ENCODE data around the gene TFCP2.

Gene TFCP2

DNA sequence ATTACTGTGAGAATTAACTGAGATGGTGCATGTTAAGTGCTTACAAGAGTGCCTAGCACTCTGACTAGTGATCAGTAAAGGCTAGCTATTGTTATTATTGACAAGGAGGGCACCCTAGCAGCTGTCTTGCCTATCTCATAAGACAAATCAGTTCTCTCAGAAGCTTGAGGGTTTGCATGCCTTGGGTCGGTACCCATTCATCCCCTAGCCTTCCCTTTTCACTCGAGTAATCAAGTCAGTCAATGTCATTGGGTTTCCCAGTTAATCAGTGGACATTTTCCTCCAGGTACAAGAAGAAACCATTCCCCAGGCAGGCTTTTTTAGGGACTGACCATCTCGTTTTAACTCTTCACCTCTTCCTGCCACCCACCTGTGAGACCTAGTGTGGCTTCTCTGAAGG lies 10.4 kb upstream of the TFCP2 start:
- H3K27ac ChIP-seq = peak overlapping the region; percentile 55
- H3K9ac ChIP-seq = no peak overlapping the region

DNA sequence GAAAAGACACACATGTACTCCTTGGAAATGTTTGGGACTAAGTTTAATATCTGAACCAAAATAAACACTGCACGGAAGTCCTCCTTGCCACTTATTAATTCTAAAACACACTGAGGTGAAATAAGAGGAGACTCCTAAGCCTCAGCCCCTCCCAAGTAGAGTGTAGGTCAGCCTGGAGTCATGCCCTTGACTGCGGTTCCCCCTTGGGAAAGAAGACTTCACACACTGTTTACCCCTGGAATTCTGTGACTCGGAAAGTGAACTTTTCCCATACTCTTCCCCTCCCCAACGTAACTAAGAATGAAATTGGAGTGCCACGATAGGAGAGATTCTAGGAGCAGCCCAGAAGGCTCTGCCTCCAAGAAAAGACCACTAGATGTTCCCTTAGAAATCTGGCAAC lies 8.6 kb upstream of the TFCP2 start:
- Histone ChIP-seq H3K4me2 (ENCODE audit: low read length) (no peak overlapping the region), H3K27ac (no peak overlapping the region), H3K9me3 (ENCODE audit: control insufficient read depth, low read length) (no peaks in the 10 kb centered on the region), H3K79me2 (no peaks in the 10 kb centered on the region), H3K4me3 (ENCODE audit: low read depth, low read length) (no peak overlapping the region), H3K4me1 (peaks cover 18% of the 10 kb centered on the region), H3K9ac (no peak overlapping the region), H2AFZ (no peak overlapping the region), H3K27me3 (ENCODE audit: control insufficient read depth, insufficient read depth, low read length) (no peaks in the 10 kb centered on the region), H3K36me3 (ENCODE audit: control insufficient read depth, insufficient read depth, low read length) (no peaks in the 10 kb centered on the region)
- TF ChIP-seq, protein P1, sequence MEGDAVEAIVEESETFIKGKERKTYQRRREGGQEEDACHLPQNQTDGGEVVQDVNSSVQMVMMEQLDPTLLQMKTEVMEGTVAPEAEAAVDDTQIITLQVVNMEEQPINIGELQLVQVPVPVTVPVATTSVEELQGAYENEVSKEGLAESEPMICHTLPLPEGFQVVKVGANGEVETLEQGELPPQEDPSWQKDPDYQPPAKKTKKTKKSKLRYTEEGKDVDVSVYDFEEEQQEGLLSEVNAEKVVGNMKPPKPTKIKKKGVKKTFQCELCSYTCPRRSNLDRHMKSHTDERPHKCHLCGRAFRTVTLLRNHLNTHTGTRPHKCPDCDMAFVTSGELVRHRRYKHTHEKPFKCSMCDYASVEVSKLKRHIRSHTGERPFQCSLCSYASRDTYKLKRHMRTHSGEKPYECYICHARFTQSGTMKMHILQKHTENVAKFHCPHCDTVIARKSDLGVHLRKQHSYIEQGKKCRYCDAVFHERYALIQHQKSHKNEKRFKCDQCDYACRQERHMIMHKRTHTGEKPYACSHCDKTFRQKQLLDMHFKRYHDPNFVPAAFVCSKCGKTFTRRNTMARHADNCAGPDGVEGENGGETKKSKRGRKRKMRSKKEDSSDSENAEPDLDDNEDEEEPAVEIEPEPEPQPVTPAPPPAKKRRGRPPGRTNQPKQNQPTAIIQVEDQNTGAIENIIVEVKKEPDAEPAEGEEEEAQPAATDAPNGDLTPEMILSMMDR (IDR thresholded peaks at IDR 0.05) = no peak

More for the DNA sequence above, 10.4 kb upstream of the TFCP2 start:
- peak overlapping the region; percentile 72 for H2AFZ ChIP-seq
- H3K4me2 ChIP-seq (ENCODE audit: low read length) = no peak overlapping the region
- peaks cover 22% of the 10 kb centered on the region for H3K4me1 ChIP-seq
- H3K36me3 ChIP-seq (ENCODE audit: control insufficient read depth, insufficient read depth, low read length) = no peaks in the 10 kb centered on the region
- TF ChIP-seq, protein P1 (IDR thresholded peaks at IDR 0.05) = no peak
- H3K9me3 ChIP-seq (ENCODE audit: control insufficient read depth, low read length) = no peaks in the 10 kb centered on the region
- no peaks in the 10 kb centered on the region for H3K79me2 ChIP-seq
- H3K27me3 ChIP-seq (ENCODE audit: control insufficient read depth, insufficient read depth, low read length) = no peaks in the 10 kb centered on the region
- no peak overlapping the region for H3K4me3 ChIP-seq (ENCODE audit: low read depth, low read length)

DNA sequence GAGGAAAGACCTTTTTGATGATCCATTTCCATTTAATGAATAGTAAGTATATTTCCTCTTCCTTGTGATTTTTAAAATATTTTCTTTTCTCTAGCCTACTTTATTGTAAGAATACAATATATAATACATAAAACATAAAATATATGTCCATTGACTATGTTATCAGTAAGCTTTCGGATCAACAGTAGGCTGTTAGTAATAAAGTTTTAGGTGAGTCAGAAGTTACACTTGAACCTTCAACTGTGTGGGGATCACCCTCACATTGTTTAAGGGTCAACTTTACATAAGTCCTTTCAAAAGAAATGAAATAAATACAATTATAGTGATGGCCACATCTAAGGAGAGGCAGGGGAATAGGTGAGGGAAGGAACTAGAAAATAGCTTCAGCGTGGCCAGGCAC lies 5.0 kb upstream of the TFCP2 start:
- Histone ChIP-seq H3K27ac (no peak overlapping the region), H3K4me2 (ENCODE audit: low read length) (no peak overlapping the region), H2AFZ (no peak overlapping the region), H3K27me3 (ENCODE audit: control insufficient read depth, insufficient read depth, low read length) (no peaks in the 10 kb centered on the region), H3K79me2 (no peaks in the 10 kb centered on the region), H3K9me3 (ENCODE audit: control insufficient read depth, low read length) (no peaks in the 10 kb centered on the region), H3K4me1 (no peaks in the 10 kb centered on the region), H3K4me3 (ENCODE audit: low read depth, low read length) (no peak overlapping the region), H3K36me3 (ENCODE audit: control insufficient read depth, insufficient read depth, low read length) (no peaks in the 10 kb centered on the region), H3K9ac (no peak overlapping the region)
- TF ChIP-seq, protein P1 (IDR thresholded peaks at IDR 0.05) = no peak

DNA sequence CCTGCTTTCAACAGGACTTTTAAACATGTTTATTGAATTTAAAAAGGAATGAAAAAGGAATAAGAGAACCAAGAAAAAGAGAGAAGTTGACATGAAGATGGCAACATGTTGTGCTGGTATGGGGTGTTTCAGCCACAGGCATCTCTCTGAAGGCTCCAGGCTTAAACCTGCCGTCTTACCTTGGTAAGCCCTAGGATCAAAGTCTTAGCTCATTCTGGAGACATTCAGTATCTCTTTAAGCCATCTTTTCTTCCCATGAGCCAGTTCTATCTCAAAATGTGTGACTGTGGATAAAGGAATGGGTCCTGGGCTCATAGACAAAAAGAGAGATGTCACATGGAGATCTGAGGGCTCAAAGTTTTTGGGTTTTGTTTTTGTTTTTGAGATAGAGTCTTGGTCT lies 1.6 kb upstream of the TFCP2 start:
- Histone ChIP-seq H3K36me3 (ENCODE audit: control insufficient read depth, insufficient read depth, low read length) (no peaks in the 10 kb centered on the region), H3K4me1 (peaks cover 3% of the 10 kb centered on the region), H3K9me3 (ENCODE audit: control insufficient read depth, low read length) (no peaks in the 10 kb centered on the region), H3K4me3 (ENCODE audit: low read depth, low read length) (no peak overlapping the region), H3K79me2 (peaks cover 29% of the 10 kb centered on the region), H2AFZ (no peak overlapping the region), H3K27me3 (ENCODE audit: control insufficient read depth, insufficient read depth, low read length) (no peaks in the 10 kb centered on the region), H3K9ac (no peak overlapping the region), H3K4me2 (ENCODE audit: low read length) (no peak overlapping the region), H3K27ac (no peak overlapping the region)
- TF ChIP-seq, protein P1 (IDR thresholded peaks at IDR 0.05) = no peak

DNA sequence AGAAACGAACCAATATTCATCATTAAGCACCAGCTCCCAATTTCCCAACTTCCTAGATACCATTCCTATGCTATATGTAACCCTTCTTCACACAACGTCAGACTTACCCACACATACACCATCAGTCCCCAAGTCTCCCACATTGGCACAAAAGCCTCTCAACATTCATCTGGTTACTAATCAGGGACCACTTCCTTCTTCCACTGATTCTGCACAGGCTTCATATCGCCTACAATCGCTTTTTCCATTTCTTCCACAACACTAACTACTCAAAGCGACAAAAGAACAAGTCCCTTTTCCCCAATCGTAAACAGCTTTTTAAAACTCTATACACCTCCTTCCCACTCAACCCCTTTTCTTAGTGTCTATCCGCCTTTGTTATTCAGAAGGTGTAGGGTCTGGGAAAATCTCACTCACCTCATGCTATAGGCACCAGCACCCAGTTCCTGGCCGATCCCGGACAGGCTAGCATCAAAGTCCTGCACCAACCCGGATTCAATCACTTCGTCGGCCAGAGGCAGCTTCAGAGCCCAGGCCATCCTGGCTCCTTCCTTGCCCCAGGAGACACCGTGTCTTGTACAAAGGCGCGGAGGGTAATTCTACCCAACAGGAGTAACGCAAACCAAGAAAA lies 936 bp downstream of the TFCP2 start:
- Histone ChIP-seq H3K36me3 (ENCODE audit: control insufficient read depth, insufficient read depth, low read length) (no peaks in the 10 kb centered on the region), H3K27me3 (ENCODE audit: control insufficient read depth, insufficient read depth, low read length) (no peaks in the 10 kb centered on the region), H3K4me3 (ENCODE audit: low read depth, low read length) (peak overlapping the region; percentile 89), H3K27ac (peak overlapping the region; percentile 100), H3K9me3 (ENCODE audit: control insufficient read depth, low read length) (no peaks in the 10 kb centered on the region), H2AFZ (peak overlapping the region; percentile 100), H3K4me1 (peaks cover 3% of the 10 kb centered on the region), H3K9ac (peak overlapping the region; percentile 96), H3K79me2 (peaks cover 50% of the 10 kb centered on the region), H3K4me2 (ENCODE audit: low read length) (peak overlapping the region; percentile 94)
- TF ChIP-seq, protein P1 (IDR thresholded peaks at IDR 0.05) = no peak
